Lower lobe of right lung (tissue), 2 donors: Measurements from ENCODE around the gene LRRIQ4. TPM values are rescaled to one million over a fixed set of nuclear protein-coding genes. Genes with fewer than 3 reads are reported as not detected.

Experiments
- ATAC-seq, 2 donors: fragments of 200-7000 bp; cut with Tn5 transposase; one replicate each; pipeline ENCODE4 v1.9.1; 2020 to 2022; ENCODE audit warnings: mild to moderate bottlenecking in 2 of 2, moderate library complexity in 2 of 2
- DNase-seq: peaks from one replicate; pipeline ENCODE4 v3.0.0-alpha.2; 2020
- H3K27ac ChIP-seq: fragments of 200-600 bp; one replicate; pipeline ENCODE4 v1.8.0; 2022
- H3K27me3 ChIP-seq: fragments of 200-600 bp; one replicate; pipeline ENCODE4 v1.8.0; 2022; ENCODE audit warnings: low read depth
- H3K36me3 ChIP-seq: fragments of 200-600 bp; one replicate; pipeline ENCODE4 v1.8.0; 2022; ENCODE audit warnings: mild to moderate bottlenecking
- H3K4me1 ChIP-seq: fragments of 200-600 bp; one replicate; pipeline ENCODE4 v1.8.0; 2022
- H3K4me3 ChIP-seq: fragments of 200-600 bp; one replicate; pipeline ENCODE4 v1.8.0; 2022; ENCODE audit warnings: mild to moderate bottlenecking
- H3K9me3 ChIP-seq: fragments of 200-600 bp; one replicate; pipeline ENCODE4 v1.8.0; 2022
- CTCF ChIP-seq: fragments of 200-600 bp; IDR thresholded peaks from one replicate; pipeline ENCODE4 v1.8.0; 2022; ENCODE audit warnings: antibody characterized with exemption, mild to moderate bottlenecking
- intact Hi-C: fragments of 100-400 bp; cut with DNase I; formaldehyde crosslinking; loops from one replicate; pipeline ENCODE4 v1.11.0; 2022
- total RNA-seq: library from RNA; stranded (reverse); fragmentation: NEBNext Ultra II Directional; extraction: Animal tissue kit (Norgen Biotek cat#: 25700); gene quantifications from one replicate; pipeline ENCODE4 v1.2.1, GENCODE V29; 2021
- donor health status: DM: no; HTN: yes; CAD: no; lungs with severe emphysema.

LRRIQ4 gene
- total RNA-seq, 1 donor from 2014 or later: not detected

GRCh38 chr3:169822540-169822939, 9.9 kb downstream of the LRRIQ4 start:
- DNase-seq (no peak), ATAC-seq (no peak)
- Histone ChIP-seq H3K9me3 (no peaks in the 10 kb centered on the region), H3K4me1 (no peaks in the 10 kb centered on the region), H3K36me3 (no peaks in the 10 kb centered on the region), H3K27me3 (peaks cover 7% of the 10 kb centered on the region), H3K27ac (no peak overlapping the region), H3K4me3 (no peak overlapping the region)
- intact Hi-C loops: no loop called here
- no peak for TF ChIP-seq CTCF

- Histone ChIP-seq H3K27me3 (peaks cover 7% of the 10 kb centered on the region), H3K4me1 (no peaks in the 10 kb centered on the region), H3K4me3 (no peak overlapping the region), H3K9me3 (no peaks in the 10 kb centered on the region), H3K36me3 (no peaks in the 10 kb centered on the region), H3K27ac (no peak overlapping the region)
- ATAC-seq: no peak
- TF ChIP-seq CTCF: no peak
- DNase-seq: no peak
- intact Hi-C loops: no loop called here
Measured at GRCh38 chr3:169822983-169823382, 10.3 kb downstream of the LRRIQ4 start.

GRCh38 chr3:169825316-169825715, 12.6 kb downstream of the LRRIQ4 start:
- no peaks in the 10 kb centered on the region for H3K36me3 ChIP-seq
- intact Hi-C loops: no loop called here
- peaks cover 7% of the 10 kb centered on the region for H3K27me3 ChIP-seq
- DNase-seq: no peak
- H3K9me3 ChIP-seq: no peaks in the 10 kb centered on the region
- no peaks in the 10 kb centered on the region for H3K4me1 ChIP-seq
- no peak for ATAC-seq
- H3K4me3 ChIP-seq: no peak overlapping the region
- no peak for TF ChIP-seq CTCF
- no peak overlapping the region for H3K27ac ChIP-seq

- H3K36me3 ChIP-seq: no peaks in the 10 kb centered on the region
- H3K27me3 ChIP-seq: peaks cover 7% of the 10 kb centered on the region
- ATAC-seq: no peak
- no peak overlapping the region for H3K27ac ChIP-seq
- H3K9me3 ChIP-seq: no peaks in the 10 kb centered on the region
- DNase-seq: no peak
- no peak for TF ChIP-seq CTCF
- no peaks in the 10 kb centered on the region for H3K4me1 ChIP-seq
- intact Hi-C loops: no loop called here
- H3K4me3 ChIP-seq: no peak overlapping the region
Measured at GRCh38 chr3:169827712-169828111, 15.0 kb downstream of the LRRIQ4 start.

GRCh38 chr3:169835533-169835932, 22.9 kb downstream of the LRRIQ4 start:
- no peaks in the 10 kb centered on the region for H3K4me1 ChIP-seq
- H3K27ac ChIP-seq: no peak overlapping the region
- H3K9me3 ChIP-seq: no peaks in the 10 kb centered on the region
- H3K36me3 ChIP-seq: no peaks in the 10 kb centered on the region
- no peak overlapping the region for H3K4me3 ChIP-seq
- no peak for TF ChIP-seq CTCF
- H3K27me3 ChIP-seq: no peaks in the 10 kb centered on the region
- ATAC-seq: no peak
- intact Hi-C loops: no loop called here
- DNase-seq: no peak
